Suprapubic skin (tissue), 4 donors: ENCODE measurements around the gene SLC2A8.

Experiments
- POLR2A ChIP-seq, 2 donors: fragments of 450-650 bp; IDR thresholded peaks; one replicate each; pipeline ENCODE4 v1.6.1; 2017; ENCODE audit warnings: antibody characterized with exemption in 2 of 2, mild to moderate bottlenecking in 2 of 2, moderate library complexity in 2 of 2
- POLR2AphosphoS5 ChIP-seq, 3 donors: sonication (generic); formaldehyde crosslinking; IDR thresholded peaks; one replicate each; pipeline ENCODE4 v1.6.1; 2017; ENCODE audit warnings: antibody characterized with exemption in 3 of 3
- TF ChIP-seq, protein P1 (sequence below), 2 donors: fragments of 200-600 bp in 1 of 2; fragments of 450-650 bp in 1 of 2; sonication (generic) in 1 of 2; IDR thresholded peaks; one replicate each; pipeline ENCODE4 v1.5.1; 2016 to 2019; ENCODE audit warnings: antibody characterized with exemption in 2 of 2, mild to moderate bottlenecking in 1 of 2, moderate library complexity in 1 of 2

- TF ChIP-seq, protein P1, sequence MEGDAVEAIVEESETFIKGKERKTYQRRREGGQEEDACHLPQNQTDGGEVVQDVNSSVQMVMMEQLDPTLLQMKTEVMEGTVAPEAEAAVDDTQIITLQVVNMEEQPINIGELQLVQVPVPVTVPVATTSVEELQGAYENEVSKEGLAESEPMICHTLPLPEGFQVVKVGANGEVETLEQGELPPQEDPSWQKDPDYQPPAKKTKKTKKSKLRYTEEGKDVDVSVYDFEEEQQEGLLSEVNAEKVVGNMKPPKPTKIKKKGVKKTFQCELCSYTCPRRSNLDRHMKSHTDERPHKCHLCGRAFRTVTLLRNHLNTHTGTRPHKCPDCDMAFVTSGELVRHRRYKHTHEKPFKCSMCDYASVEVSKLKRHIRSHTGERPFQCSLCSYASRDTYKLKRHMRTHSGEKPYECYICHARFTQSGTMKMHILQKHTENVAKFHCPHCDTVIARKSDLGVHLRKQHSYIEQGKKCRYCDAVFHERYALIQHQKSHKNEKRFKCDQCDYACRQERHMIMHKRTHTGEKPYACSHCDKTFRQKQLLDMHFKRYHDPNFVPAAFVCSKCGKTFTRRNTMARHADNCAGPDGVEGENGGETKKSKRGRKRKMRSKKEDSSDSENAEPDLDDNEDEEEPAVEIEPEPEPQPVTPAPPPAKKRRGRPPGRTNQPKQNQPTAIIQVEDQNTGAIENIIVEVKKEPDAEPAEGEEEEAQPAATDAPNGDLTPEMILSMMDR (IDR thresholded peaks at IDR 0.05), result no peak
- no peak for TF ChIP-seq POLR2A (IDR thresholded peaks at IDR 0.05)
- no peak for TF ChIP-seq POLR2AphosphoS5 (IDR thresholded peaks at IDR 0.05)
Measured at GRCh38 chr9:127370672-127371648, 26.0 kb upstream of the SLC2A8 start.
